ENCODE data around the gene FADS1. TPM values are rescaled to one million over a fixed set of nuclear protein-coding genes. Genes with fewer than 3 reads are reported as not detected.

Gene FADS1
- total and polyA plus RNA-seq, 2 of the 8 experiments (the other 6 are each of a cell fraction or from before 2014, with no cell fraction given): 115 to 141 TPM

- ChIA-PET POLR2A (ENCODE audit: partially characterized antibody) (interaction anchor here (0.8 to 1.8 kb wide), 6 partner anchors 12 to 77 kb away, joined by 3 to 5 read pairs (median 4); partner anchors contain the start of gene FADS2), CTCF (ENCODE audit: partially characterized antibody) (interaction anchor here (0.6 to 1.7 kb wide), 4 partner anchors 10 to 82 kb away, joined by 3 to 4 read pairs (median 4); no protein-coding TSS in a partner anchor)
- H2BK15ac ChIP-seq (ENCODE audit: low read length): no peak overlapping the region
- no peak overlapping the region for H3K9ac ChIP-seq (replicated peaks in 1 of 4; ENCODE audit: extremely low read depth in 1 of 4, low read depth in 3 of 4, low read length in 3 of 4)
- no peak overlapping the region for H3K23ac ChIP-seq (ENCODE audit: insufficient read length)
- H3K79me1 ChIP-seq (ENCODE audit: low read depth, low read length): no peaks in the 10 kb centered on the region
- DNase-seq (ENCODE audit: low read depth in 1 of 2, low spot score in 2 of 2): no peak
- H4K8ac ChIP-seq (ENCODE audit: extremely low read depth, insufficient read depth, low read length): no peak overlapping the region
- H2AK5ac ChIP-seq (ENCODE audit: low read depth, low read length): no peak overlapping the region
- H2BK20ac ChIP-seq (ENCODE audit: low read length): no peak overlapping the region
- H2AFZ ChIP-seq (ENCODE audit: low read length): no peak overlapping the region
- H2BK5ac ChIP-seq (ENCODE audit: low read depth, low read length): no peak overlapping the region
- H3K14ac ChIP-seq (ENCODE audit: insufficient read length): no peak overlapping the region
- H3K27ac ChIP-seq (ENCODE audit: low read depth, low read length): no peak overlapping the region
- no peak for FAIRE-seq
- H3K4me2 ChIP-seq (ENCODE audit: insufficient read depth in 1 of 2, low read depth in 2 of 2, low read length in 2 of 2): no peak overlapping the region
- H4K20me1 ChIP-seq (replicated peaks in 1 of 2; ENCODE audit: control insufficient read depth in 1 of 2, insufficient read depth in 2 of 2, low read length in 2 of 2): peaks cover 7 to 10% of the 10 kb centered on the region in 2 experiments
- H2BK120ac ChIP-seq (replicated peaks; ENCODE audit: low read depth, low read length): no peak overlapping the region
- no peak overlapping the region for H4K5ac ChIP-seq (ENCODE audit: insufficient read length, low read depth, low read length)
- no peak overlapping the region for H3K56ac ChIP-seq (replicated peaks; ENCODE audit: insufficient read length, low read depth, low read length)
- no peak overlapping the region for H3K4ac ChIP-seq (replicated peaks; ENCODE audit: insufficient read length, low read depth, low read length)
- H3K79me2 ChIP-seq (ENCODE audit: control insufficient read depth in 1 of 2, insufficient read depth in 2 of 2, low read length in 2 of 2): no peaks in the 10 kb centered on the region
- no peaks in the 10 kb centered on the region for H3K23me2 ChIP-seq (ENCODE audit: low read depth, low read length)
- H4K91ac ChIP-seq (replicated peaks; ENCODE audit: insufficient read length, low read length): no peak overlapping the region
- H3K4me3 ChIP-seq (ENCODE audit: extremely low read depth in 1 of 4, insufficient read depth in 2 of 4, low read depth in 3 of 4, low read length in 4 of 4): no peak overlapping the region
- no peak overlapping the region for H2BK12ac ChIP-seq (ENCODE audit: low read depth, low read length)
- no peaks in the 10 kb centered on the region for H3K27me3 ChIP-seq (replicated peaks in 1 of 4; ENCODE audit: control insufficient read depth in 3 of 4, extremely low read depth in 1 of 4, insufficient read depth in 3 of 4, low read length in 3 of 4)
- H3K36me3 ChIP-seq (ENCODE audit: control insufficient read depth in 2 of 4, insufficient read depth in 4 of 4, low read length in 3 of 4): peaks cover 17 to 54% (median 36%) of the 10 kb centered on the region in 4 experiments
- H3K18ac ChIP-seq (ENCODE audit: extremely low read depth, low read length): no peak overlapping the region
- 90% methylated on average over 20 of the region's 20 CpGs; no CpG with 5 or more reads in 1 of the 2 experiments for WGBS, 2 experiments (ENCODE audit: extremely low coverage in 1 of 2, insufficient coverage in 1 of 2, insufficient read length in 1 of 2, insufficient replicate concordance in 2 of 2, low coverage in 1 of 2, low lambda C conversion rate in 2 of 2, missing lambda C conversion rate in 1 of 2)
- H3K4me1 ChIP-seq (replicated peaks in 1 of 4; ENCODE audit: control insufficient read depth in 3 of 4, insufficient read depth in 4 of 4, low read length in 3 of 4): peaks cover 0 to 3% (median 0%) of the 10 kb centered on the region in 4 experiments; a peak in 3 of 7 replicates
- H3K9me3 ChIP-seq (ENCODE audit: insufficient read depth in 2 of 2, low read depth in 1 of 2, low read length in 1 of 2): no peaks in the 10 kb centered on the region
- no peak for TF ChIP-seq EZH2 (IDR thresholded peaks at IDR 0.05; ENCODE audit: low read depth, low read length, severe bottlenecking)
- no peak for TF ChIP-seq SUZ12 (IDR thresholded peaks at IDR 0.05; ENCODE audit: low read length)
- no peak for TF ChIP-seq CEBPB (IDR thresholded peaks at IDR 0.05; ENCODE audit: low read depth, low read length)
- TF ChIP-seq RBBP5 (IDR thresholded peaks at IDR 0.05; ENCODE audit: borderline replicate concordance, low read depth, low read length): no peak
- no peak for TF ChIP-seq CTCF (IDR thresholded peaks at IDR 0.05; ENCODE audit: control extremely low read depth in 1 of 3, insufficient read depth in 1 of 3, low read depth in 1 of 3, low read length in 3 of 3)
- TF ChIP-seq SP4 (IDR thresholded peaks at IDR 0.05; ENCODE audit: low read length): no peak
- no peak for TF ChIP-seq TEAD4 (IDR thresholded peaks at IDR 0.05; ENCODE audit: low read depth, low read length)
- no peak for TF ChIP-seq CBX5 (IDR thresholded peaks at IDR 0.05; ENCODE audit: low read depth, low read length)
- TF ChIP-seq KDM4A (IDR thresholded peaks at IDR 0.05; ENCODE audit: low read depth, low read length, severe bottlenecking): no peak
Observed at GRCh38 chr11:61864814-61865775, 48.3 kb upstream of the FADS1 start.
